HG03139 (cell line): ENCODE data around the gene TTN.

Source experiments
- ATAC-seq: cut with Tn5 transposase; IDR thresholded peaks from one replicate; pipeline ENCODE4 v1.9.1; 2021; ENCODE audit not compliant: unreplicated experiment

TTN gene

GRCh38 chr2:178506524-178506923, 300.7 kb downstream of the TTN start:
- no peak for ATAC-seq

- no peak for ATAC-seq
Observed at GRCh38 chr2:178506101-178506500, 301.1 kb downstream of the TTN start.

GRCh38 chr2:178502751-178503150, 304.5 kb downstream of the TTN start:
- no peak for ATAC-seq

- no peak for ATAC-seq
Observed at GRCh38 chr2:178499640-178500039, 307.6 kb downstream of the TTN start.

GRCh38 chr2:178498137-178498536, 309.1 kb downstream of the TTN start:
- no peak for ATAC-seq

GRCh38 chr2:178496049-178496448, 311.2 kb downstream of the TTN start:
- no peak for ATAC-seq

GRCh38 chr2:178491612-178492011, 315.6 kb downstream of the TTN start:
- no peak for ATAC-seq

- no peak for ATAC-seq
Observed at GRCh38 chr2:178485356-178485755, 321.9 kb downstream of the TTN start.

GRCh38 chr2:178484245-178485041, 322.8 kb downstream of the TTN start:
- no peak for ATAC-seq

- ATAC-seq = peak; percentile 28
Observed at GRCh38 chr2:178482437-178482836, 324.8 kb downstream of the TTN start.

- ATAC-seq = peak; percentile 62
Observed at GRCh38 chr2:178480227-178481181, 326.7 kb downstream of the TTN start, which contains the start of gene PLEKHA3. TSS of gene PLEKHA3 (plus strand) at chr2:178480457. CDS start at chr2:178480870, 413 bp downstream.

GRCh38 chr2:178479758-178480226, 327.4 kb downstream of the TTN start:
- no peak for ATAC-seq

GRCh38 chr2:178479275-178479616, 328.0 kb downstream of the TTN start:
- no peak for ATAC-seq

GRCh38 chr2:178478439-178479274, 328.6 kb downstream of the TTN start, which contains the start of gene FKBP7:
TSS of gene FKBP7 (minus strand) at chr2:178478600. CDS start at chr2:178478499, 101 bp downstream.
- peak; percentile 46 for ATAC-seq

- no peak for ATAC-seq
Observed at GRCh38 chr2:178478130-178478438, 329.1 kb downstream of the TTN start.

- no peak for ATAC-seq
Observed at GRCh38 chr2:178477443-178478129, 329.6 kb downstream of the TTN start.

GRCh38 chr2:178476477-178476876, 330.7 kb downstream of the TTN start:
- no peak for ATAC-seq
